HG02623 (cell line): ENCODE results near the gene RHCE.
A peak's percentile ranks its signal among the peaks of the same experiment; 100 is the strongest.
"Not testable (repeated sequence)": the region's sequence is repeated elsewhere in the genome, so short reads cannot be mapped to it uniquely, and the experiment has no call there.

Source experiments
- ATAC-seq: cut with Tn5 transposase; IDR thresholded peaks from one replicate; pipeline ENCODE4 v1.9.1; 2021; ENCODE audit warnings: moderate library complexity; ENCODE audit not compliant: unreplicated experiment

Gene RHCE

GRCh38 chr1:25349606-25350005 is 71.0 kb downstream of the RHCE start:
- ATAC-seq, result no peak

- ATAC-seq, result no peak
Measured at GRCh38 chr1:25347556-25347955, 73.1 kb downstream of the RHCE start.

DNA sequence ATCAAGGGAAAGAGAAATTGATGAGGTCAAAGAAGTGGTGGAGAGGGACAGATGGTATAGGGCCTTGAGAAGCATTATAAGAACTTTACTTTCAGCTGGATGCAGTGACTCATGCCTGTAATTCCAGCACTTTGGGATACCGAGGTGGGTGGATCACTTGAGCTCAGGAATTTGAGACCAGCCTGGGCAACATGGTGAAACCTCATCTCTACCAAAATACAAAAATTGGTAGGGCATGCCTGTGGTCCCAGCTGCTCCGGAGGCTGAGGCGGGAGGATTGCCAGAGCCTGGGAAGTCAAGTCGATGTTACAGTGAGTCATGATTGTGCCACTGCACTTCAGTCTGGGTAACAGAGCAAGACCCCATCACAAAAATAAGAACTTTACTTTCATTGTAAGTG is 76.8 kb downstream of the RHCE start:
- ATAC-seq, result no peak

DNA sequence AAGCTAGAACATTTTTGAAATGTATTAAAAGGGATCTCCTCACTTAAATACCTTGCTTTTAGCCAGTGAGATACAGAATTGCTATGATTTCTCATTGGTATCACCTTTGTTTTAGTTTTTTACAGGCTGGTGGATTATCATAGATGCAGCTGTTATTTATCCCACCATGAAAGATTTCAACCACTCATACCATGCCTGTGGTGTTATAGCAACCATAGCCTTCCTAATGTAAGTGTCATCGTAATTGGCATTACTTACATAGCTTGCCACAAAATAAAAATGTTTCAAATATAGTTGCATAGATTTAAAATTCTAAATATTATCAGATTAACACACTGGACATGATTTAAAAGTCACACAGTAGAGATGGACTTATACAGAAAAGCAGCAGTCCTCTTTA is 77.8 kb downstream of the RHCE start:
- no peak for ATAC-seq

DNA sequence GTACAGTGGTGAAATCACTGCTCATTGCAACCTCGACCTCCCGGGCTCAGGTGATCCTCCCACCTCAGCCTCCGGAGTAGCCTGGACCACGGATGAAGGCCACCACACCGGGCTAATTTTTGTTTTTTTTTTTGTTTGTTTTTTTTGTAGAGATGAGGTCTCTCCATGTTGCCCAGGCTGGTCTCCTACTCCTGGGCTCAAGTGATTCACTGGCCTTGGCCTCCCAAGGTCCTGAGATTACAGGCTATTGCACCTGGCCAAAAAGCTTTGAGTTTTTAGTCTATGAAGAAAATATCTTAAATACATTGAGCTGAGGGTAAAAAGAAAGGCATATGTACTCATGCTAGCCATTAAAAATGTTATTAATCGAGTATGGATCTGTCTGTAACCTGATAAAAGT is 78.9 kb downstream of the RHCE start:
- ATAC-seq, result no peak

DNA sequence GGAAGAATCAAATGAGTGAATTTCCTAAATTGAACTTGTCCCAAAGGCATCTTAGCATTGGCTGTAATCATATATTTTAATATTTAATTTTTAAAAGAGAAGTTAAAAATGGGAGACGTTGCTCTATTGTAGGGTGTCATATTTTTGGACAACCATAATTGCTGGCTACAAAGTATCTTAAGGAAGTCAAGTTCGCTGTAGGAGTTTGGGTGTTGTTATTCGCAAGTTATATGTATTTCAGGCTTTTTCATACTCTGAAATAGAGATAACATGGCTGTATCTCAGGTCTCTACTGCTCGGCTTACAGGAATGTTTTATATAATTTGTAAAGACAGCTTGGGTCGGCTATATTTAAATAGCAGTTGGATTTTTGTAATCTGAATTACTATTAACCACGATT is 81.6 kb downstream of the RHCE start:
- no peak for ATAC-seq

DNA sequence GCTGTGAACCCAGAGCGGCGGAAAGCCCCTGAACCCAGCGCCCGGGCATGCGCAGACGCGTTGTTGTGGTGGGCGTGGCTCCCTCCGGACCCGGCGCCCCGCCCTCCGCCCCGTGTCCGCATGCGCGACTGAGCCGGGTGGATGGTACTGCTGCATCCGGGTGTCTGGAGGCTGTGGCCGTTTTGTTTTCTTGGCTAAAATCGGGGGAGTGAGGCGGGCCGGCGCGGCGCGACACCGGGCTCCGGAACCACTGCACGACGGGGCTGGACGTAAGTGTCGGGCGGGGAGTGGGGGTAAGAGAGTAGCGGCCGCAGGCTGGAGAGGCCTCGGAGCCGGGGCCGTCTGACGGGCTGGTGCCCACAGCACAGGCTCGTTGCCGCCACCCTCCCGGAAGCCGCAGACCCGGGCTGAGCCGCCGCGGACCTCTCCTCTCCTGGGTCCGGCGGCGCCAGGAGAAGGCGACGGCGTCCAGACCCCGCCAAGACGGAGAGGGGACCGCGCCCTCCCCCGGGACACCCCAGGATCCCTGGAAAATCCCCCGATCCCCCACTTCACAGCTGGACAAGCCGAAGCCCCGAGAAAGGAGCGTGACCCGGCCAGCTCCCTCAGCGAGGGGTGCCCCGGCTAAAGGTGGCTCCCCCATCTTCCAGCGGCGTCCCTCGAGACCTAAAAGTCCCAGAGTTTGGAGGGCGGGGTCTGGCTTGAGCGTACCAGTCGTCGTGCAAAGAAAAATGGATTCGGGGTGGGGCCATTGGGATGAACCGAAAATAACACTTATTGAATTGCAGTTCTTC is 82.2 kb downstream of the RHCE start, which contains the start of gene TMEM50A:
Gene TMEM50A, plus strand, starts transcription at position 147 of the 794 bp plus-strand sequence. CDS start 2,153 bp downstream, outside the sequence.
- peak; percentile 56 for ATAC-seq

DNA sequence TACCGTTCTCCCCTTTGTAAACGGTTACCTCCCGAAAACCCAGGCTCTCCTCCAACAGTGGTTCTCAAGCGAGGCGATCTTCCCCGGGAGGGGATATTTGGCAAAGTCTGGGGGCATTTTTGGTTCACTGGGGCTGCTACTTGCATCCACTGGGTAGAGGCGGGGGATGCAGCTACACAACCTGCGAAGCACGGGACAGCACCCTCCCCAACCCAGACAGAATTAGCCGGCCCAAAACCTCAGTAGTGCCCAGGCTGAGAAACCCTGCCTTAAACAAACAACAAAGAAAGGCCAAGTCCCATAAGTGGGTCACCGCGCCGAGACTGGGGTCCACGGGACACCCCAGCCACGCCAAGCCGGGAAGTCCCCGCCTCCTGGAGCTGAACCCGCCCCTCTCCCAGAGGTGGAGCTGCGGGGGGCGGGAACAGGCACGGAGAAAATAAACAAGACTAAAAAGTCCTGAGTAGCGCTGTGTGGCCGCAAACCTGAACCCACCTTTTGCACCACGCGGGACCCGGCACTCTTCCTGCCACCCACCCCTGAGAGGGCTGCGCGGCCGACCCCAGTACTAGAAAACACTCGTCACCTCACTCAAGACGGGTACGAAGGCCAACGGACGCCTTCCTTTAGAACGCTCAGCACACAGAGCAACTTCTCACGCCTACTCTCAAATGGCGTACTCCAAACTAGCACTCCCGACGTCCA is 83.0 kb downstream of the RHCE start:
- ATAC-seq, result peak; percentile 39

- not testable (repeated sequence) for ATAC-seq
Measured at GRCh38 chr1:25336922-25337354, 83.7 kb downstream of the RHCE start.

- ATAC-seq, result not testable (repeated sequence)
Measured at GRCh38 chr1:25329950-25330349, 90.7 kb downstream of the RHCE start.

DNA sequence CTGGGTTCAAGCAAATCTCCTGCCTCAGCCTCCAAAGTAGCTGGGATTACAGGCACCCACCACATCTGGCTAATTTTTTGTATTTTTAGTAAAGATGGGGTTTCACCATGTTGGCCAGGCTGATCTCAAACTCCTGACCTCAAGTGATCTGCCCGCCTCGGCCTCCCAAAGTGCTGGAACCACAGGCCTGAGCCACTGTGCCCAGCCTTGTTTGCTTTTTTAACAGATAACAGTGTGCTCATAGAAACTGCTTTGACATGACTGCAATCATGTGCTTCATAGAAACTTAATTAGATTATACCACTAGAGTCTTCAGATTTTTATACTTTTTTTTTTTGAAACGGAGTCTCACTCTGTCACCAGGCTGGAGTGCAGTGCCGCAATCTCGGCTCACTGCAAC is 91.3 kb downstream of the RHCE start:
- ATAC-seq, result not testable (repeated sequence)

GRCh38 chr1:25328791-25329185 is 91.8 kb downstream of the RHCE start:
- not testable (repeated sequence) for ATAC-seq

- ATAC-seq, result not testable (repeated sequence)
Measured at GRCh38 chr1:25327864-25328790, 92.5 kb downstream of the RHCE start.

GRCh38 chr1:25324407-25324806 is 96.2 kb downstream of the RHCE start:
- not testable (repeated sequence) for ATAC-seq

- not testable (repeated sequence) for ATAC-seq
Measured at GRCh38 chr1:25322127-25322526, 98.5 kb downstream of the RHCE start.

DNA sequence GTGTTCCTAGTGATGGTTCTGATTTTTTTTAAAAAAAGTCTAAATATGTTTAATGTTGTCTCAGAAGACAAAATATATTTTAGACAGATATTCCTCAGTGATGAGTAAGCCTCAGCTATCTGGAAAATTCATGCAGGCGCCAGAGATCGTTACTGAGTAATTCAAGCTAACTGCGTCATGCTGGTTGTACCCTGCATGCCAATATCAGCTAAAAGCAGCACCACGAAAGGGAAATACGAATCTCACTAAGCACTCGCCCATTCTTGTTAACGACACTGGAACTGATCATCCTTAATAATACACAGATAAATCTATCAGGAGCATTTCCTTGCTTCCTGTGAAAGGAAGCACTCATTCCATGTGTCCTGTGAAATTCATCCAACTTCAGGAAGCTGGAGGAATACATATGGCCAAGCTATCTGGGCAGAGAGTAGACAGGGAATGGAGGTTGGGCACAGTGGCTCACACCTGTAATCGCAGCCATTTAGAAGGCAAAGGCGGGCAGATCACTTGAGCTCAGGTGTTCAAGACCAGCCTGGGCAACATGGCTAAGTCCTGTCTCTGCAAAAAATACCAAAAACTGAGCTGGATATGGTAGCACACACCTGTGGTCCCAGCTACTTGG is 100.2 kb downstream of the RHCE start:
- not testable (repeated sequence) for ATAC-seq

GRCh38 chr1:25312806-25313470 is 107.7 kb downstream of the RHCE start:
- not testable (repeated sequence) for ATAC-seq
